ENCODE measurements around the gene RSPRY1.
"Not testable (repeated sequence)": the region's sequence is repeated elsewhere in the genome, so short reads cannot be mapped to it uniquely, and the experiment has no call there.

RSPRY1 gene

DNA sequence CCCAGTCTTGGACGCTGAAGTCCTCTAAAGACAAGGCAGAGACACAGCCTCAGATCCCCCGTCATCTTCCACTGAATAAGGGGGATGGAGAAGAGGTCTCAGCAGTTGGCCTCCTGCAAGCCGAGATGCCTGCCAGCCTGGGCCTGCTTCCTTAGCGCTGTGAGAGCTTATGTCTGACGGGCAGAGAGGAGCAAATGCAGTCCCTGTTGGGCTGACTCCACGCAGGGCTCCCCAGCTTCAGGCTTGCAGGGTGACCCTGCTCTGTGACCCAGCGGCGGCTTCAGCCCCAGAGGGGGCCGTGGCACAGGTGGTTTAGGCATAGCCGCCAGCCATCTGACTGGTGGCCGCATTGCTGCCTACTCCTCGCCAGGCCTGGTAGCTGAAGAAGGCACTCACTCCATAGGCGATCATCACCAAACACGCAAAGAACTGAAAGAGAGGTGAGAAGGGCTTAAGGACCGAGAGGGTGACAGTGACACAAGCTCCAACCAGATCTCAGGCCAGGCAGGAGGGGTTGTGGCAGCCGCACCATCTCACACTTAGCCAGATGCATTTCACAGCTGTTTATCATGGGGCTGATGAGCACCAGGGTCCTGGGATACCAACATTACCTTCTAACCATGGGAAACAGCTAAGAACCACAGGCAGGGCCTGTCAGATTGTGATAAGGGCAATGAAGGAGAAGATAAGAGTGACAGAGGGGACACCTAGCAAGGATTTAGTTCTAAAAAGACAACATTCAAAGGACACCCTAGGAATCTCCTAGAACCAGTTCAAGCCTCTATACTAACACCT lies 70.7 kb downstream of the RSPRY1 start:
- no peak for DNase-seq

DNA sequence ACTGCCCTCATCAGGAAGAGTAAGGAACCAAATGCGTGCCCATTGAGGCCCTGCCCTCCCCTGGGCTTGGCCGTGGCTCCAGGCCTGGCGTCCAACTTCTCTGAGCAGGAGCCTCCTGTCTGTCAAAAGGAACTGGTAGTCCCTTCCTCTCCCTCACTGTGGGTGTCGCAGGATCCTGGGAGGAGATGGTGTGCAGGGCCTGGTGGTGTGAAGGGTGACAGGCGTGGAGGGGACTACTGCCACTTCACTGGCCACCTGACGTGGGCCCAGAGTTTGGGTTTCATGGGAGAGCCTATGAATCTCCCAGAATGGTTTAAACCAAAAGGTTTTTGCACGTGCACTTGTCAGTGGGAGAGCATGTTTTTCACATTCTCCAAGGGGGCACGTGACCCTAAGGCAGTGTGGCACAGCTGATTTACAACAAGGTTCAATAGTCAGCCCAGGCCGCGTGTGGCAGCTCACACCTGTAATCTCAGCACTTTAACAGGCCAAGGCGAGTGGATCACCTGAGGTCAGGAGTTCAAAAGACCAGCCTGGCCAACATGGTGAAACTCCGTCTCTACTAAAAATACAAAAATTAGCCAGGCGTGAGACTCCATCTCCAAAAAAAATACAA lies 71.4 kb downstream of the RSPRY1 start:
- no peak for DNase-seq

DNA sequence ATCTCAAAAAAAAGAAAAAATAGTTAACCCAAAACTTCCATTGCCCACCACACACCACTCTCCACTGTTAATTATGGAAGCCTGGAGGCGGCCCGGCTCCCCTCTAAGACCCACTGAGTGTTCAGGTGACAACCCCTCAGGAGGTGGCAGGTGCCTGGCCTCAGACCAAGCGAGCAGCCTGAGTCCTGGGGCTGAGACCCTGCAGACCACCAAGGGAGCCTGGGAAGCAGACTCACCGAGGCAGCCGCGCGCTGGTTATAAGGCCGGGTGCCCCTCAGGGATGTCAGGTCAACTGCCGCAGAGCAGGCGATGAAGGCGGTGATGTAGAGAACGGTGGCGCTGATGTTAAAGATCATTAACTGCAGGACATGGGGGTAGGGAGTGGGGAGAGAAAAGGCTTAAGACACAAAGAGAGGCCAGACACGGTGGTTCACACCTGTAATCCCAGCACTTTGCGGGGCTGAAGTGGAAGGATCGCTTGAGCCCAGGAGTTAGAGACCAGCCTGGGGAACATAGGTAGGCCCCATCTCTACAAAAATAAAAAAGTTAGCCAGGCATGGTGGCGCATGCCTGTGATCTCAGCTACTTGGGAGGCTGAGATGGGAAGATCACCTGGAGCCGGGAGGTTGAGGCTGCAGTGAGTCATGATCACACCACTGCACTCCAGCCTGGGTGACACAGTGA lies 72.2 kb downstream of the RSPRY1 start:
- no peak for DNase-seq

GRCh38 chr16:57258910-57259475 lies 72.9 kb downstream of the RSPRY1 start:
- DNase-seq: no peak

DNA sequence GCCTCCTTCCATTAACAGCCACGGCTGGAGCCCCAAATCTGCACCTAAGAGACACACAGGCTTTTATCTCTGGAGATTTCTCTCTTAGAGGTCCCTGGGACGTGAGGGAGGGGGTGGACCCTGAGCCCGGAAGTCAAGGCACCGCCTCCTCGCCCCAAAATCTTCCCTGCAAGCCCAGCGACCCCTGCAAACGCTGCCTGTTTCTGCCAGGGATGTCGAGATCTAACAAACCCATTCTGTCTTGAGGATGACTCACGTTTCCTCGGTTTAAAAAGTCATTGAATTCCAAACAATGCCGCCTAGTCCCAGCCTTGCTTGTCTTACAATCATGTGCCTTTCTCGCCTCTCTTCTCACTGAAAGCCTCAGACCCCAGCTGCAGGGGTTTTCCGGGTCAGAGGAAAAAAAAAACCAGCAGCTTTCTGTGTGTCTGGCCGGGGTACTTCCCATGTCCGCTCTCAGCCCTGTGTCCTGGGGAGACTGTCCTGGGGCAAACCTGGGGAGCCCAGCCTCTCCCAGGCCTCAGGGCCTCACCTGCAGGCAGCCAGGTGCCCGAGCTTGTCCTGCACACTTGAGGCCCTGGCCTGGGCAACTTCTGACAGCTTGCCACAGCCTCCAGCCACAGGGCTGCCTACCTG lies 74.3 kb downstream of the RSPRY1 start:
- DNase-seq: peak in 1 of 2 donors; percentile 55

DNA sequence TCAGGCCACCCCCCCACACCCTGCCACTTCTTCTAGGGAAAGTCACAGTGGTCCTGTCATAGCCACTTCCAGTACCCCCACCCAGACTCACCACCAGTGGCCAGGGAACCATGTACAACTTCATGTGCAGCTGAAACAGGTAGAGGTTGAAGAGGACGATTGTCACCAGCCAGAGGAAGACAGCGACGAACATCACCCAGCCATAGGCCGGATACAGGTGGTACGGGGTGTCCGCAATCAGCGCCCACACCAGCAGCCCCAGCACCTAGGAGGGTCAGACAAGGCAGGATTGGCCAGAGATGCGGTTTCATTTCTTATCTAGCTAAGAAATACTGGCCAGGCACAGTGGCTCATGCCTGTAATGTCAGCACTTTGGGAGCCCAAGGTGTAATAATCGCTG lies 75.7 kb downstream of the RSPRY1 start:
- no peak for DNase-seq

GRCh38 chr16:57262841-57263540 lies 76.9 kb downstream of the RSPRY1 start:
- no peak for DNase-seq

DNA sequence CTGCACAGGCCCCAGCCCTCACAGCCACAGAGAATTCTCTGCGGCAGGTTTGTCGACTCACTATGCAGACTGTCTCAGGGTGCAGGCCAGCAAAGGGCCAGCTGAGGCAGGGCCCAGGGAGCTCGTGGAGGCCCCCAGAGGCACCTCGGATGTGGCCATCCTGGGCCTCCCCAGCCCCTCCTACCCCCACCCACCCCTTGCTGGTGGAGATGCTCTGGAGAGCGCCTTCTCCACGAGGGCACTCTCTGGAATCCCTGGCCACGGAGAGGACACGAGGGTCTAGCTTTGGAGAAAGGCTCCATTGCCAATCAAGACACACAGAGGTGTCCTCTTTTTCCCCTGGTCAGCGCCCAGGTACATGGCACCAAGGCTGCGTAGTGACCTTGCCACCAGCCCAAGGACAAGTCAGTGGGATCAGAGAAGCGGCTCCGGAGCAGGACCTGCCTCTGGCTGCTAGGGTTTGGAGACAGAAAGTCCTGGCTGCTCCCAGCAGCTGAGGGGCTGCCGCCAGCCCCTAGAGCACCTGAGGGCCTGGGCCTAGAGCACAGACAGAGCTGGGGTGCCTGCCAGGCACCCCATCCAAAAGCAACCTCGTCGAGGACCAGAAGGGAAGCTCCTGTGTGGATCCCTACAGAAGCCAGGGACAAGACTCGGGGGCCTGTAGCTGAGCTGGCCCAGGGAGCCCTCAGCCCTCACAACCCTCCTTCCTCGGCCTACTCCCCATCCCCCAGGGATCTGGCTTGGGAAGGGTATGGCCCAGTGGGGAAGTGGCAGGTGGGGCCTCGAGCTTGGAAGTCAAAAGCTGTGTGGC lies 77.6 kb downstream of the RSPRY1 start:
- no peak for DNase-seq

DNA sequence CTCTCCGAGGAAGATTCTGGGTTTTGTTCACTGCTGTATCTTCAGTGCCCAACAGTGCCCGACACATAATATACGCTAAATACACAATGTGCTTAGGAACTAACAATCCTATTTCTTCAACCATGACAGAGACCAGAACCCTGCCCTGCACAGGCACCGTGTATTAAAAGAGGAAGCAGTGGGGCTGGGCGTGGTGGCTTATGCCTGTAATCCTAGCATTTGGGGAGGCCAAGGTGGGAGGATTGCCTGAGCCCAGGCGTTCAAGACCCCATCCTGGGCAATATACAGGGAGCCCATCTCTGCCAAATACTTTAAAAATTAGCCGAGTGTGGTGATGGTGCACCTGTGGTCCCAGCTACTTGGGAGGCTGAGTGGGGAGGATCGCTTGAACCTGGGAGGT lies 78.3 kb downstream of the RSPRY1 start:
- no peak for DNase-seq

GRCh38 chr16:57264950-57265371 lies 78.8 kb downstream of the RSPRY1 start:
- no peak for DNase-seq

DNA sequence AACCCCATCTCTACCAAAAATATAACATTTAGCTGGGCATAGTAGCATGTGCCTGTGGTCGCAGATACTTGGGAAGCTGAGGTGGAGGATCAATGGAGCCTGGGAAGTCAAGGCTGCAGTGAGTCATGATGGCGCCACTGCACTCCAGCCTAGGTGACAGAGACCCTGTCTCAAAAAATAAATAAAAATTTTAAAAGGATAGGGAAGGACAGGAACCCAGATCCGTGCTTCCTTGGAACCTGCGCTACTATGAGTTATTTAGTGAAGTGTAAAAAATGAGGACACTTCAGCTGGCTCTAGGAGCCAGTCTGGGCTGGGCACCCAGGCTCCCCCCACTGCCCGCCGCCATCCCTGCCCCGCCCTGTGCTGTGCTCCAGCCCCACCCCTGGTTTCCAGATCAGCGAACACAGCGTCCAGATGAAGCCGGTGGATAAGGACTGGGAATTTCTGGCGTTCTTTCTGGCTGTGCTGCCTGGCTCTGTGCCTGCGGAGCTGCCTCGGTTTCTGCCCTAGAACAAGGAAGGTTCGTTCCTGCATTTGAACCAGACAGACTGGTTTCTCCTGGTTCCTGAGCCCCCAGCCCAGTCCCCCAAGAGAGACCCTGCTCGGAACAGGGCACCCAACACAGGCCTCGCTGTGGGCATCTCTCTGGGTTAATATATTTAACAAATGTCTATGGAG lies 79.9 kb downstream of the RSPRY1 start:
- no peak for DNase-seq

DNA sequence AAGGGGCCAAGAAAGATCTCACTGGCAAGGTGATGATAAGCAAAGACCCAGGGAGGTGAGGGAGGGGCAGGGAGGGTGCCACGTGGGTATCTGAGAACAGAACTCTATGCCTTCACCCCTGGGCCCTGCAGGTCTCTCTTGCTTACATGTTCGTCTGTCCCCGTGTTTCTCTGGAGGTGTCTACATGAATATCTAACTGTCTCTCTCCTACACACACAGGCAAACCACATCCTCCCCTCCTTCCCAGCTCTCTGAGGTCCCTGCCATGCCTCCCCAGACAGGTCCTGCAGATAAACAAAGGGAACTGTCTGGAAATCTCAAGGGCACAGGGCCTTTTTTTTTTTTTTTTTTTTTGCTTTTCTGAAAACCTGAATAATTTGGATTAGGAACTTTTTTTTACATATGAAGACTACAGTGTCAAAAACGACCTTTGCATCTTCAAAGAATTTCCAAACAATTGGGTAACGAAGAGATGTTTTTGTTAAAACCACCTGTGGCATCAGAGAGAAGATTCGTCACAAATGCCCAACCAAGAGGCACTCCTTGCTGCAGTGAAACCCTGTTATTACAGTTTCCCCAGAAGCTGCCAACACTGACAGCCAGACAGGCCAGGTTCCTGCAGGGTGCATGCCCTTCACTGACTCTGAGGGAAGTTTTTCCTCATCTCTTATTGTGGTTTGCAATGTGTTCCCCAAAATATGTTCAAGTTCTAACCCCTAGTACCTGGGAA lies 80.6 kb downstream of the RSPRY1 start:
- no peak for DNase-seq

GRCh38 chr16:57267343-57267742 lies 81.2 kb downstream of the RSPRY1 start:
- DNase-seq: not testable (repeated sequence)

GRCh38 chr16:57268804-57269800 lies 83.0 kb downstream of the RSPRY1 start:
- DNase-seq: no peak

DNA sequence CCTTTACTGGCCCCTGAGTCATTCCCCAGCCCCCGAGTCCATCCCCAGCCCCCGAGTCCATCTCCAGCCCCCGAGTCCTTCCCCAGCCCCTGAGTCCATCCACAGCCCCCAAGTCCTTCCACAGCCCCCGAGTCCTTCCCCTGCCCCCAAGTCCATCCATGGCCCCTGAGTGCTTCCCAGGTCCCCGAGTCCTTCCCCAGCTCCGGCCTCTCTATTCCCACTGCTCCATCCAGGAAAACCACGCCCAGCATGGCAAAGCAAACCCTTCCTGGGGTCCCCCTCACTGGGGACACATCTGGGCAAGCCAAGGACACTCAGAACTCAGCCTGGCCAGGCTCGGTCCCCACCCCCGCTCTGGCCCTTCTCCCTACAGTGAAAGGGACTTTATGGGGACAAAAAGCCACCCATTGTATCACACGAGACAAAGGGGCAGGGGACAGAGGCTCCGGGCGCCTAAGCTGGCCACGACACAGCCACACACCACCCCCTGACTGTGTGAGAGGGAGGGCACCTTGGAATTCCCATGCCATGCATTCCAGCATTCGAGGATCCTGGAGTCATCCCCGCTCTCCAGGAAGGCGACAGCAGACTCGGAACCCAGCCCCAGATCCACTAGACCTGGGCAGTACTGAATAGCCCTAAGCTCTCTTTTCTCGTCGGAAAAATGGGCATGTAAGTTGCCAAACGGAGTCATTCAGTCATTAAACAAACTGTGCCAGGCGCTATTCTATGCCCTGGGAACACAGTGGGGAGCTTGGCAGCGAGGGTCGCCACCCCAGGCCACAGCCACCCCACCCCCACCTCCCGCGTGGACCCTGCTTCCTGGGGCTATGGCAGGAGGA lies 84.3 kb downstream of the RSPRY1 start:
- no peak for DNase-seq

- DNase-seq: no peak
Observed at GRCh38 chr16:57271063-57271345, 84.9 kb downstream of the RSPRY1 start.

DNA sequence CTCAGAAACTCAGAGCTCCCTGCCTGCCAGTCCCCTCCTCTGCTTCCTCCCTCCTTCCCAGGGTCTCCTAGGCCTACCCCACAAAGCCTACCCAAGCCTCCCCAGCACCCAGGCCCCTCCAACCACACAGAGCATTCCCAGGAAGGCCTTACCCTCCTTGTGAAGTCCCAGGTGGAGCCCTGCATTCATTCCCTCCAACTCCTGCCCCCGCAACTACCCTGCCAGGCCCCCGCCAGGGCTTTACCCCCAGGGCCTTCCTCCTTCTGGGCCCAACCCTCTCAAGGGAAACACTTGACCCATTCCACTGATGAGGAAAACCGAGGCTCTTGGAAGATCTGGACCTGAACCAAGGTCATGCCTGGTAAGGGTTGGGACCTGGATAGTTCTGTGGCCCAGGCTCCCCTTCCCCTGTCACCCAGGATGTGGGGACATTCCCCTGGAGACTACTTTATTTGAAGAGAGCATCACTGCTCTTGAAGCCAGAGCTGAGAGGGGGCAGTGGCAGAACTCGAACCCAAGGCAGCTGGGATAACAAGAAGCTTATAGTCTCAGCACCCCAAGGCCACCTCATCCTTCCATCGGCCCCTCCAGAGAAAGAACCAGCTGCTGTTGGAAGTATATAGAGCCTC lies 85.9 kb downstream of the RSPRY1 start:
- DNase-seq: no peak

DNA sequence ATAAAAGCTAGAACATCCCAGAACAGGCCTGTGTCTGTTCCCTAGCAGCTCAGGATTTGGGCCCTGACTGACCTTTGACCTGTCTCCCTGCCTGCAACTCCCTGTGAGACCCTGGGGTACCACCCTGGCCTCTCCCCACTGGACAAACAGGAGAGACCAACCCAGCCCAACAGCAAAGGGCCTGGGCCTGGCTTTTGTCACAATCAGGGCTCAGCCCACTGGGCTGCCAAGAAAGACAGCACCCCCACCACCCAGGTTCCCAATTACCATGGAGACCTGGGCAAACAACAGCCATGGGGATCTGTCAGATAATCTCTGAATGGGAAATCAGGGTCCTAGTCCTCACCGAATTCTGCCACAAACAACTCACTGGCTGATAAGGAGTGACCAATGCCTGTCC lies 87.2 kb downstream of the RSPRY1 start:
- DNase-seq: no peak

Measured in bone marrow (tissue), 2 donors.